GM21786 (cell line): ENCODE measurements around the gene PRKAG1.
A peak's percentile ranks its signal among the peaks of the same experiment; 100 is the strongest.

Experiments
- ATAC-seq: cut with Tn5 transposase; IDR thresholded peaks from one replicate; pipeline ENCODE4 v1.9.1; 2021; ENCODE audit not compliant: unreplicated experiment

Gene PRKAG1

GRCh38 chr12:49032679-49033447, 14.3 kb upstream of the PRKAG1 start:
- ATAC-seq = no peak

- ATAC-seq = no peak
These were observed 13.7 kb upstream of the PRKAG1 start for GRCh38 chr12:49032276-49032675.

- ATAC-seq = no peak
These were observed 13.1 kb upstream of the PRKAG1 start for GRCh38 chr12:49031573-49032161.

GRCh38 chr12:49030714-49031572, 12.4 kb upstream of the PRKAG1 start:
- no peak for ATAC-seq

- no peak for ATAC-seq
These were observed 11.5 kb upstream of the PRKAG1 start for GRCh38 chr12:49030119-49030518.

GRCh38 chr12:49028666-49029275, 10.2 kb upstream of the PRKAG1 start:
- ATAC-seq = no peak

- ATAC-seq = no peak
These were observed 9.4 kb upstream of the PRKAG1 start for GRCh38 chr12:49027846-49028555.

GRCh38 chr12:49026678-49027480, 8.3 kb upstream of the PRKAG1 start:
- ATAC-seq = no peak

- ATAC-seq = no peak
These were observed 7.5 kb upstream of the PRKAG1 start for GRCh38 chr12:49026101-49026500.

- no peak for ATAC-seq
These were observed 6.9 kb upstream of the PRKAG1 start for GRCh38 chr12:49025463-49025862.

- ATAC-seq = no peak
These were observed 6.0 kb upstream of the PRKAG1 start for GRCh38 chr12:49024543-49024942.

- no peak for ATAC-seq
These were observed 5.2 kb upstream of the PRKAG1 start for GRCh38 chr12:49023812-49024211.

- ATAC-seq = no peak
These were observed 4.1 kb upstream of the PRKAG1 start for GRCh38 chr12:49022558-49023178.

GRCh38 chr12:49021292-49021915, 2.8 kb upstream of the PRKAG1 start:
- ATAC-seq = no peak

GRCh38 chr12:49020441-49020840, 1.9 kb upstream of the PRKAG1 start:
- no peak for ATAC-seq

- no peak for ATAC-seq
These were observed 1.1 kb upstream of the PRKAG1 start for GRCh38 chr12:49019443-49020324.

GRCh38 chr12:49019120-49019430, 499 bp upstream of the PRKAG1 start:
- ATAC-seq = peak; percentile 13

- peak; percentile 5 for ATAC-seq
These were observed 700 bp downstream of the PRKAG1 start for GRCh38 chr12:49017891-49018260.
